ENCODE results near the gene CDIPT. TPM values are rescaled to one million over a fixed set of nuclear protein-coding genes. Genes with fewer than 3 reads are reported as not detected.
A peak's percentile ranks its signal among the peaks of the same experiment; 100 is the strongest.

The CDIPT gene
- total and polyA plus RNA-seq, 3 experiments from 2014 or later, result 63.9 to 109 (median 68.4) TPM

DNA sequence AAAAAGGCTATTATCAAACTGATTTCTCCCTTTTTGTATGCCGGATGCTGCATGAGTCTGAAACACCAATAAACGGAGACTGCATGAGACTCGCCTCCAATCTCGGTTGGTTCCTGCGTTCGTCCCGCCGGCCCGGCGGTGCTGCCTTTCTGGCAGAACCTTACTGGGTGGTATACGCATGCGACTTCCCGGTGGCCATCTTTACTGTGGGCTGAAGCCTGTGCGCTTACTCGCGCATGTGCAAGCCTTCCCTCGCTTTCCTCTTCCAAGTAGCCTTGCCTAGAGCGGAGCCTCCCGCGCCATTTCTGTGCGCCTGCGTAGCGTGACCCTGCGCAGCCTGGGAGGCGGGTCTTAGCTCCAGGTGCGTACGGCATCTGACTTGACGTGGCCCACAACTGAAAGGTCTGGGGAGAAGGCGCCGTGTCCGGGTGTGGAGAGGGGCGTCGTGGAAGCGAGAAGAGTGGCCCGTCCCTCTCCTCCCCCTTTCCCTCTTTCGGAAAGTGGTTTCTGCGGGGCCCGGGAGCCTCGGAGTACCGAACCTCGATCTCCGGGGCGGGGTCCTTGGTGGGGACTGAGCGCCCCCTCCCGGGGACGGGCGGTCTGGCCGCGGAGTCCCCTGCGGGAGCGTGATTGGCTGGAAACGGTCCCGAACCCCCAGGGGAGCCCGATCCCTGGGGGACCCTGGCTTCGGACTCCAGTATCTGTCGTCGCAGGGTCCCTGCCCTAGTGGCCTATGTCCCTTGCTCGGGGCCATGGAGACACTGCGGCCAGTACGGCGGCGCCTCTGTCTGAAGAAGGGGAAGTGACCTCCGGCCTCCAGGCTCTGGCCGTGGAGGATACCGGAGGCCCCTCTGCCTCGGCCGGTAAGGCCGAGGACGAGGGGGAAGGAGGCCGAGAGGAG is 47.0 kb downstream of the CDIPT start, which contains the start of gene PAGR1:
Gene PAGR1 (plus strand): TSS at position 360 of the 901 bp plus-strand sequence. CDS start 374 bp downstream, at position 734.
- H3K4me3 Mint-ChIP-seq, result peak within 1 kb of the TSS; percentile 89 to 99 (median 93)
- Histone ChIP-seq H3K36me3 (ENCODE audit: insufficient read depth, low read length) (peaks cover 15% of the 10 kb centered on the region), H3K4me3 (ENCODE audit: low read length) (peak within 1 kb of the TSS; percentile 94), H3K27ac (ENCODE audit: low read depth, low read length) (peak within 1 kb of the TSS; percentile 89), H3K9me3 (ENCODE audit: low read length) (no peaks in the 10 kb centered on the region), H3K4me1 (ENCODE audit: insufficient read depth, low read length) (peaks cover 54% of the 10 kb centered on the region), H3K27me3 (ENCODE audit: insufficient read depth, low read length, poor library complexity, severe bottlenecking) (no peaks in the 10 kb centered on the region)
- peak within 1 kb of the TSS; percentile 93 to 99 (median 98) for H3K27ac Mint-ChIP-seq
- CTCF ChIA-PET, result interaction anchor here (0.6 to 8.7 kb wide), 29 partner anchors 8 to 723 kb away, joined by 3 to 92 read pairs (median 4); partner anchors contain the start of genes CDIPT, KIF22, MAZ and TAOK2
- peaks cover 0 to 4% of the 10 kb centered on the region in 2 donors for H3K27me3 Mint-ChIP-seq
- no peaks in the 10 kb centered on the region for H3K9me3 Mint-ChIP-seq
- peak; percentile 95 to 99 (median 99) for DNase-seq
- H3K36me3 Mint-ChIP-seq, result peaks cover 0 to 42% (median 6%) of the 10 kb centered on the region in 3 donors
- H3K4me1 Mint-ChIP-seq, result peaks cover 53 to 79% (median 62%) of the 10 kb centered on the region in 3 donors
- POLR2A ChIA-PET, result interaction anchor here (0.5 to 2.7 kb wide), 24 partner anchors 8 to 998 kb away, joined by 3 to 59 read pairs (median 5); partner anchors contain the start of genes ALDOA, CDIPT, DCTPP1 and HIRIP3

DNA sequence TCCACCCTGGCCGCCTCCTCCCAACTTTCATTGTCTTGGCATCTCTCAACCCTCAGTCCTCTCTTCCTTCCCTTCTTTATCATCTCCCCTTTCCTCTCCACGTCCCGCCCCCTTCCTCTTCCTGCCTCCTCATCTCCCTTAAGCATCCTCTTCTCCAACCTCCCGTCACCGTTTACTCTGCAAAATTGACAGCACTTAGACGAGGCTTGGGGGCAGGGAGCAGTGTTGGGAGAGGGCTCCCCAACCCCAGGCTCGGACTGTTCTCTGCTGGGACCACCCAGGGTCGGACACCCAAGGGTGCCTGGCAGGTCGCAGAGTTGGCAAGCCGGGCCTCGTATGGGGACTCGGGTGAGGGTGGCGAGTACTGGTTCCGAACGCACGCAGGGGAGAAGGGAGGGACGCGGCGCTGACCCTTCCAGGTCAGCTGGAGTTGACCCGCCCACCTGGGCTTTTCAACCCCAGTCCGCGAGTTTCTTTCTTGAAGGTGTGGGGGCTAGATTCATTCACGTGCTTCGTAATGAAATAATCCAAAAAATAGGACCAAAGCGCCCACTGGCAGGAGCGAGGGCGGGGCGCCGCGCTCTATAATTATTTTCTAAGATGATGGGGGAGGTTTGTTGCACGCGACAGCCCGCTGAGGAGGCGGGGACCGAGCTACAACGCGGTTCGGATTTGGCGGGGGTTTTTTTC is 47.8 kb downstream of the CDIPT start:
- H3K4me1 ChIP-seq (ENCODE audit: insufficient read depth, low read length), result peaks cover 60% of the 10 kb centered on the region
- peak in 1 of 5 donors; percentile 77 for DNase-seq
- H3K9me3 ChIP-seq (ENCODE audit: low read length), result no peaks in the 10 kb centered on the region
- ChIA-PET POLR2A (interaction anchor here (0.6 to 2.7 kb wide), 19 partner anchors 8 to 999 kb away, joined by 3 to 59 read pairs (median 6); partner anchors contain the start of genes ALDOA, CDIPT, DCTPP1 and HIRIP3), CTCF (interaction anchor here (0.6 to 8.7 kb wide), 26 partner anchors 7 to 724 kb away, joined by 3 to 92 read pairs (median 4); partner anchors contain the start of genes CDIPT, KIF22, MAZ and TAOK2)
- peak overlapping the region; percentile 89 for H3K27ac ChIP-seq (ENCODE audit: low read depth, low read length)
- Mint-ChIP-seq H3K27ac (peak overlapping the region; percentile 69 to 99 (median 98)), H3K4me1 (peaks cover 53 to 80% (median 62%) of the 10 kb centered on the region in 3 donors), H3K27me3 (peaks cover 0 to 4% of the 10 kb centered on the region in 2 donors), H3K36me3 (peaks cover 0 to 36% (median 6%) of the 10 kb centered on the region in 3 donors), H3K9me3 (no peaks in the 10 kb centered on the region), H3K4me3 (peak overlapping the region; percentile 89 to 99 (median 93))
- peak overlapping the region; percentile 94 for H3K4me3 ChIP-seq (ENCODE audit: low read length)
- no peaks in the 10 kb centered on the region for H3K27me3 ChIP-seq (ENCODE audit: insufficient read depth, low read length, poor library complexity, severe bottlenecking)
- H3K36me3 ChIP-seq (ENCODE audit: insufficient read depth, low read length), result peaks cover 15% of the 10 kb centered on the region

DNA sequence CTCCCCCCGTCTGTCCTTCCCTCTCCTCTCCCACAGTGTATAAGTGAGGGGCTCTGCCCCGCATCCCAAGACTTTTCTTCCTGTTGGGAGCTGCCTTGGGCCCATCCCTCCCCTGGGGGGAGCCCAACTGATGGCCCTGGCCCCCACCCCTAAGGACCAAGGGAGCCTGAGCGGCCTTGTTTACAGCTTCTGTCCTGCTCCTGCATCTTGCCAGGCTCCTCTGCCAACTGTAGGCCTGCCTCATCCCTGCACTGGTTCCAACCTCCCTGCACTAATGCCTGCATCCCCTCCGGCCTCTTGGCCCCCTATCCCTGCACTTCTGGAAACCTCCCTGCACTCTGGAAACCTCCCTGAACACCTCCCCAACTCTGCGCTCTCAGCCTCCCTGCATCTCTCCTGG is 48.4 kb downstream of the CDIPT start:
- CTCF ChIA-PET, result interaction anchor here (1.6 to 8.7 kb wide), 4 partner anchors 24 to 114 kb away, joined by 4 to 82 read pairs (median 12); partner anchors contain the start of gene KIF22
- no peak for DNase-seq
- peak overlapping the region; percentile 89 to 99 (median 93) for H3K4me3 Mint-ChIP-seq
- peaks cover 0 to 34% (median 6%) of the 10 kb centered on the region in 3 donors for H3K36me3 Mint-ChIP-seq
- peaks cover 0 to 2% (median 0%) of the 10 kb centered on the region in 5 donors for H3K9me3 Mint-ChIP-seq
- Histone ChIP-seq H3K9me3 (ENCODE audit: low read length) (no peaks in the 10 kb centered on the region), H3K27ac (ENCODE audit: low read depth, low read length) (no peak overlapping the region), H3K36me3 (ENCODE audit: insufficient read depth, low read length) (peaks cover 14% of the 10 kb centered on the region), H3K27me3 (ENCODE audit: insufficient read depth, low read length, poor library complexity, severe bottlenecking) (no peaks in the 10 kb centered on the region), H3K4me3 (ENCODE audit: low read length) (peak overlapping the region; percentile 94), H3K4me1 (ENCODE audit: insufficient read depth, low read length) (peaks cover 60% of the 10 kb centered on the region)
- POLR2A ChIA-PET, result interaction anchor here (0.7 to 2.4 kb wide), 2 partner anchors 10 kb away, joined by 3 to 21 read pairs; no protein-coding TSS in a partner anchor
- H3K4me1 Mint-ChIP-seq, result peaks cover 53 to 80% (median 62%) of the 10 kb centered on the region in 3 donors
- H3K27ac Mint-ChIP-seq, result peak overlapping the region in 7 of 8 donors; percentile 58 to 99 (median 94)
- H3K27me3 Mint-ChIP-seq, result peaks cover 0 to 4% of the 10 kb centered on the region in 2 donors

DNA sequence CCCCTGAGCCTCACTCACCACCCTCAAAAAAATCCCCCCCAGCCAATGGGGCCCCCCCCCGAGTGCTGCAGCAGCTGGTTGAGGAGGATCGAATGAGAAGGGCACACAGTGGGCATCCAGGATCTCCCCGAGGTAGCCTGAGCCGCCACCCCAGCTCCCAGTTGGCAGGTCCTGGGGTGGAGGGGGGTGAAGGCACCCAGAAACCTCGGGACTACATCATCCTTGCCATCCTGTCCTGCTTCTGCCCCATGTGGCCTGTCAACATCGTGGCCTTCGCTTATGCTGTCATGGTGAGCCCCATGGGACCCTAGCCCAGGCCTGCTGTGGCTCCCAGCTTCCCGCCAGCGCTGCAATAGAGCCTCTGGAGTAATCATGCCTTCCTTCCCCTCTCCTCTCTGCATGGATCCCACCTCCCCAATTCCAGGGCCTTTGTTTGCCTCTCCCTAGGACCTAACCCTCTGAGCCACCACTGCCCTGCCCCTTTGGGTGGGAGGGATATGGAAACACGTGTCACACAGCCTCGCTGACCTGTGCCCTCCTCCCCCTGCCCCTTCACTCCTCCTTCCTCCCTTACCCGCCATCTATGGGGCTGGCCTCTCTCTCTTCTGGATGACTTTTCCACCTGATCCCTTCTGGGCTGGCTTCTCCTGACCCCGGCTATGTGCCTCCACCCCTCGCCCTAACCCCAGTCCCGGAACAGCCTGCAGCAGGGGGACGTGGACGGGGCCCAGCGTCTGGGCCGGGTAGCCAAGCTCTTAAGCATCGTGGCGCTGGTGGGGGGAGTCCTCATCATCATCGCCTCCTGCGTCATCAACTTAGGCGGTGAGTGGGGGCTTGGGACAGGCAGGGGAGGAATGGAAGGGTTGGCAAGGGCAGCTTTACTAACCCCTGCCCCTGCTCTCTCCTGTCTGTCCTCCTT is 49.1 kb downstream of the CDIPT start:
- peak overlapping the region; percentile 23 to 93 (median 32) for H3K4me3 Mint-ChIP-seq
- H3K27ac Mint-ChIP-seq, result peak overlapping the region in 6 of 8 donors; percentile 45 to 93 (median 66)
- ChIA-PET POLR2A (interaction anchor here (0.7 to 1.2 kb wide), 4 partner anchors 8 to 81 kb away, joined by 3 to 6 read pairs (median 4); no protein-coding TSS in a partner anchor), CTCF (interaction anchor here (1.6 to 8.7 kb wide), 3 partner anchors 34 to 113 kb away, joined by 4 to 82 read pairs (median 6); no protein-coding TSS in a partner anchor)
- peaks cover 11% of the 10 kb centered on the region for H3K36me3 ChIP-seq (ENCODE audit: insufficient read depth, low read length)
- no peak overlapping the region for H3K4me3 ChIP-seq (ENCODE audit: low read length)
- peak in 1 of 5 donors; percentile 50 for DNase-seq
- no peaks in the 10 kb centered on the region for H3K9me3 ChIP-seq (ENCODE audit: low read length)
- H3K9me3 Mint-ChIP-seq, result peaks cover 0 to 2% (median 0%) of the 10 kb centered on the region in 5 donors
- peaks cover 60% of the 10 kb centered on the region for H3K4me1 ChIP-seq (ENCODE audit: insufficient read depth, low read length)
- peaks cover 0 to 4% of the 10 kb centered on the region in 2 donors for H3K27me3 Mint-ChIP-seq
- no peaks in the 10 kb centered on the region for H3K27me3 ChIP-seq (ENCODE audit: insufficient read depth, low read length, poor library complexity, severe bottlenecking)
- H3K4me1 Mint-ChIP-seq, result peaks cover 51 to 79% (median 59%) of the 10 kb centered on the region in 3 donors
- H3K27ac ChIP-seq (ENCODE audit: low read depth, low read length), result no peak overlapping the region
- peaks cover 0 to 32% (median 6%) of the 10 kb centered on the region in 3 donors for H3K36me3 Mint-ChIP-seq

DNA sequence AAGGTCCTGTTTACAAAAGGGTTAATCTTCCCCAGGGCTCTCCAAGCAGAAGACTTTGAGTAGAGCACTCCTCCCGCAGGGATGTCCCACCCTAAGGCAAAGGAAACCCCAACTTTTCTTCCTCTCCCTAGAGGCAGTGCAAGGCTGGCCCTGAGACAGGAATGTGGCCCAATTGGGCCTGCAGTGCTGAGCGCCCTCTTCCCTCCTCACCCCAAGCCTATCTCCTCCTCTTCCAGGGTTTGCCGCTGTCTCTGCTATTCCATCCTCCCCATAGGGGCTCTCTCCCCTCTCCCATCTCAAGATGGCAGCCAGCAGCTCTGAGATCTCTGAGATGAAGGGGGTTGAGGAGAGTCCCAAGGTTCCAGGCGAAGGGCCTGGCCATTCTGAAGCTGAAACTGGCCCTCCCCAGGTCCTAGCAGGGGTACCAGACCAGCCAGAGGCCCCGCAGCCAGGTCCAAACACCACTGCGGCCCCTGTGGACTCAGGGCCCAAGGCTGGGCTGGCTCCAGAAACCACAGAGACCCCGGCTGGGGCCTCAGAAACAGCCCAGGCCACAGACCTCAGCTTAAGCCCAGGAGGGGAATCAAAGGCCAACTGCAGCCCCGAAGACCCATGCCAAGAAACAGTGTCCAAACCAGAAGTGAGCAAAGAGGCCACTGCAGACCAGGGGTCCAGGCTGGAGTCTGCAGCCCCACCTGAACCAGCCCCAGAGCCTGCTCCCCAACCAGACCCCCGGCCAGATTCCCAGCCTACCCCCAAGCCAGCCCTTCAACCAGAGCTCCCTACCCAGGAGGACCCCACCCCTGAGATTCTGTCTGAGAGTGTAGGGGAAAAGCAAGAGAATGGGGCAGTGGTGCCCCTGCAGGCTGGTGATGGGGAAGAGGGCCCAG is 50.0 kb downstream of the CDIPT start:
- Mint-ChIP-seq H3K9me3 (peaks cover 0 to 2% (median 0%) of the 10 kb centered on the region in 5 donors), H3K27me3 (peaks cover 0 to 5% of the 10 kb centered on the region in 2 donors), H3K4me1 (peaks cover 53 to 79% (median 59%) of the 10 kb centered on the region in 3 donors), H3K4me3 (peak overlapping the region; percentile 75 to 96 (median 91)), H3K36me3 (peaks cover 4 to 31% (median 5%) of the 10 kb centered on the region in 3 donors), H3K27ac (peak overlapping the region in 7 of 8 donors; percentile 56 to 98 (median 63))
- no peak for DNase-seq
- POLR2A ChIA-PET, result interaction anchor here (0.8 to 1.2 kb wide), 3 partner anchors 9 to 80 kb away, joined by 4 to 6 read pairs (median 5); partner anchors contain the start of gene KIF22
- Histone ChIP-seq H3K4me3 (ENCODE audit: low read length) (no peak overlapping the region), H3K27me3 (ENCODE audit: insufficient read depth, low read length, poor library complexity, severe bottlenecking) (no peaks in the 10 kb centered on the region), H3K4me1 (ENCODE audit: insufficient read depth, low read length) (peaks cover 60% of the 10 kb centered on the region), H3K36me3 (ENCODE audit: insufficient read depth, low read length) (peaks cover 5% of the 10 kb centered on the region), H3K27ac (ENCODE audit: low read depth, low read length) (no peak overlapping the region), H3K9me3 (ENCODE audit: low read length) (no peaks in the 10 kb centered on the region)
- CTCF ChIA-PET, result interaction anchor here (1.6 to 1.8 kb wide), 2 partner anchors 35 to 83 kb away, joined by 4 to 6 read pairs; no protein-coding TSS in a partner anchor
